GM19099 (cell line): ENCODE measurements around the gene TOPBP1.

Experiments used
- POLR2A ChIP-seq: IDR thresholded peaks from 3 replicates; pipeline ENCODE4 v1.6.1; 2011; ENCODE audit warnings: low read depth; ENCODE audit not compliant: insufficient read length; ENCODE audit errors: extremely low read depth

TOPBP1 gene

DNA sequence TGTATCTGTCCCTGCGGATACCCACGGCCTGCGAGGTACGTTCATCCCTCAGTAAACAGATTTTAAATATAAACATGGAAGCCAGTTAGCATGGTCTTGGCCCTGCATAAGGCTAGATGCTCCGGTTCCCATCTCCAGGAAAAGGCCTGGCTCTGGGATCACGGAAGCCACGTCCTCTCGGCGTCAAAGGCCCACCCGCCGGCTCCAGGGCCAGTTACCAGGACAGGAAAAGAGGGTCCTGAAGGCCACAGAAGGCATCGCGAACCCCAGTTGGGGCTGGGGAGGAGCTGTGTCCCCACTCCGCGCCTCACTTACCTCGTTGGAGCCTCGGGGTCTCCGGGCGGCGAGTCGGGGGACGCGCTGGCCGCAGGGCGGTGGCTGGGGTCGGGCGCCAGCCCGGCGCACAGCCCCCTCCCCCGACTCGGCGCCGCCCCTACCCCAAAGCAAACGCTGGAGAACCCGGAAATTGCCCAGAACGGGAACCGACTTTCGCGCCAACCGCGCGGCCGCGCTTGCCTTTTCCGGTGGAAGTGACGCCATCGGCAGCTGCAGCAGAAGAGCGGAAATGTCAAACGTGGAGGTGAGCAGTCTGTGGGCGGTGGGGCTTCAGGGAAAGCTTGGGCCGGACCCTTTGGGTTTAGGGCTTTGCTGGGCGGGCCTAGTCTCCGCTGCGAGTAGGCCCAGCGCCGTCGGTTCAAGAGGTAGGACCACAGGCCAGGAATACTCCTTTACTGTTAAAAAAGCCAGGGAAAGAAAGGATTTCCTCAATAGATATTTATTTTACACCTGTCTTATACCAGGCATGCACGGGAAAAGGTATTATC lies at the start of gene TOPBP1:
Gene TOPBP1 (minus strand): TSS at position 488 of the 824 bp plus-strand sequence. CDS start 814 bp downstream, outside the sequence.
- TF ChIP-seq POLR2A, result peak; percentile 88

DNA sequence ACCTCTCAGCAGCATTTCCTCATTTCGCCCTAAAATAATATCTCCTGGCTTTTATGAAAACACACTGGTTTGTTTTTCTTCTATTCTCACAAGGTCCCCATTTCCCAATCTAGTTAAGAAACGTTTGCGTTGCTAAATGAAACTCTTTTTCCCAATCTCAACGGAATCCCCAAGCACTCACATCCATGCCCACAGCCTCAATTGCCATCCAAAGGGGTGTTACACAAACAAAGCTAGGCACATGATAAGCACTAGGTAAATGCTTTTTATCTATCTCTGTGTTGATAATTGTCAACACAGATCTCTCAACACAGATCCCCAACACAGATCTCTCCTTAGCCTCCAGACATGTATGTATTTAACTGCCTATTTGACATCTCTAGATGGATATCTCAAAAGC lies 49.3 kb upstream of the TOPBP1 start:
- TF ChIP-seq POLR2A, result no peak

DNA sequence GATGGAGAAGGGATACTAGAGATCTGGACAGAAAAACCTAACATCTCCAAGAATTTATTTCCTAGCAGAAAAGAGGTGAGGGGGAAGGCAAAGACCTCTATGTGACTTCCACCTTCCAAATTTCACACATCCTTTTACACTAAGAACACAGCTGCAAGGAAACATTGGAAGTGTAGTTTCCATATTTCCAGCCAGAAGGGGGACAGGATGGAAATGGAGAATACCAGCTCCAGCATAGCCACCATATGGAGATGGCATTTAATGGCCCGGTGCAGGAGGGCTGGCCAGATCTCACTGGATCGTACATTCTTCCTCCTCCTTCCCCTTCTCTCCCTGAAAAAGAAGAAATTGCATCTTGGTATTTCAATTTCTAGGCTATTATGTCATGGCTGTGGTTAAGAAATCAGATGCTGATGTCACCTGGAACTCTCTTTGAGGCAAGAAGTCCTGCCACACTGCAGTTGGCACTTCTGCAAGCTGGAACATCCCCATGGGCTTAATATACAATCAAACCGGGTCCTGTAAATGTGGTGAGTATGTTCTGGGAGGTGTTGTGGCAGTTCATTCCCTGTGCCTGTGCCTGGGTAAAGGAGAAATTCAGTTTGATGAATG lies 47.5 kb upstream of the TOPBP1 start:
- TF ChIP-seq POLR2A, result no peak

DNA sequence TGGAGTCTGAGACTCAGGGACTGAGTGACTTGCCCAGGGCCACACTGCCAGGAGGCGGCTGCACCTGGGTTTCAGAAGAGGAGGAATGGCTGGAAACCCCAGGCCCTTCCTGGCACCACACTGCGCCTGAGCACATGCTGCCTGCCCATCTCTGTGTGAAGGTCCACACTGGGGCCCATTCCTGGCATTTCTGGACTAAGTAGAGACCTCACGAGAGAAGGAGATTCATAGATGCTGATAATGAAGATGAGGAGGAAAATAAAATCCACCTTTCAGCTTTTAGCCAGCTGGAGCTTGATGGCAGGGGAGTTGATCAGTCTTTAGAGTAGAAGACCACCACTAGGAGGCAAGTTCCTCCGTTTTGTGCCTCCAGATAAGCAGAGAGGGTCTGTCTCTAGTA lies 44.3 kb upstream of the TOPBP1 start:
- no peak for TF ChIP-seq POLR2A

DNA sequence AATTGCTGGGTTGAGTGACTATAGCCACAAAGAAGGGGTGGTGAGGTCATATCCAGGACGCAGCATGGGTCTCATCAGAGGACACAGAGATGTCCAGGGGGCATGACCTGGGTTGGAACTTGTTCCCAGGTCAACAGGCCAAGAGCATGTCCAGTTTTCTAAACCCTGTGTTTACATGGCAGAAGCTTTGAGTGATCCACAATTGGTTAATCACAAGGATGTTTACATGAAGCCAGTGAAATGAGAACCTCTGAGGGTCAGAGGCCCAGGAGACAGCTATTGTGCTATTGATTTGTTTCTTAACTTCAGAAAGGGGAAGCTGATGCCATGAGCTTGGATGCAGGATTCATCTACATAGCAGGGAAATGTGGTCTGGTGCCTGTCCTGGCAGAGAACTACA lies 42.2 kb upstream of the TOPBP1 start:
- TF ChIP-seq POLR2A, result no peak

DNA sequence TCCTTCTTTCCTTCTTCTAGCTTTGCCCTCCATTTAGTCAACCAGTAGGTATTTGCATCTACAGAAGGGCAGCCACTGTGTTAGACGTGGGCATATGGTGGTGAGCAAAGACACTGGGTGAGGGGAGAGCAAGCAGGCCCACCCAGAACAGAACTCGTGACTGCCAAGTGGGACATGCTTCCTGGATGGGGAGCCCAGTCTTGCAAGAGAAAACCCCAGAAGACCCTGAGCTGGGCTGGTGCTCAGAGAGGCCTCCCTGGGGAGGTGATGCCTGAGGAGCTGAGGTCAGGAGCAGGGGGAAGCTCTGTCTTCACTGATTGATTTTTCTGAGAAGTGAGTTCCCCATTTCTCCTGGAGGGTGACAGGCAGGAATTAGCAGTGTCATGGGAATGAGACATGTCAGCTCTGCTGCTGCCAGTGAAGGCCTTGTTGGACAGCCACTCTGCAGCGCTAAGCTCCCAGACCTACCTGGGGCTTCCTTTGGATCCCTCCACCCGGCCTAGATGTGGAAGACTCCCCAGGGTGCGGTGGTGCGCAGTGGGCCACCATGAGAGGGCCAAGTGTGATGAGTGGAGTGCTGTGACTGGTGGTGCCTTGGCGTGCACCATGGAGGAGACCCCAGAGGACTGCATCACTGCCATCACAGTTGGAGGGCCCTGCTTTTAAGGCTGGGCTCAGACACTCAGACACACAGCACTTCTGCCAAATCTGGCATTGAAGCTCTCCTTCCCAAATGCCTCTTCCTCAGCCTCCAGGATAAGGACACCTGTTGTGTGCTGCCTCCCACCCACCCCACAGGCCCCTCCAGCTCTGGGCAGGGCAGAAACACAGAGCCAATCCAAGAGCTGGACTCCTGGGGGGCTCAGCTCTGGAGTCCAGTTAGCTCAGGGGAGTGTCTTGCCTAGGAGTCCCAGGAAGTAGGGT lies 40.0 kb upstream of the TOPBP1 start:
- no peak for TF ChIP-seq POLR2A

DNA sequence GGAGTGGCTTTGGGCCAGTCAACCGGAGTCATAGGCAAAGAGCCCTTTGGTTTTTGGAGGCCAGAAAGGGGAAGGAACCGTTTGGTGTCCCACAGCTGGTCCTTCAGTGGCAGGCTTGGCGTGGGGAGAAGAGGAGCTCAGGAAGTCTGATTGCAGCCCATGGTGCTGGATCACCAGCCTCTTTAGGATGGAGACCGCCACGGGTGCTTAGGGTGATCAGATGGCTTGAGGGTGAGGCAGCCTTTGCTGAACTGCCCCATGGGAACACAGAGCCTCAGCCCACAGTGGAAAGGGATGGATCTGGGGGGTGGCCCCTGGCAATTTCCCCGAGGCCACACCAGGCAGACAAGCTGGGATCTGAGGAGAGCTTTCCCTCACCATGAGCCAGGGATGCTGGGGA lies 38.6 kb upstream of the TOPBP1 start:
- no peak for TF ChIP-seq POLR2A

- TF ChIP-seq POLR2A, result no peak
Measured at GRCh38 chr3:133699903-133700302, 38.2 kb upstream of the TOPBP1 start.

DNA sequence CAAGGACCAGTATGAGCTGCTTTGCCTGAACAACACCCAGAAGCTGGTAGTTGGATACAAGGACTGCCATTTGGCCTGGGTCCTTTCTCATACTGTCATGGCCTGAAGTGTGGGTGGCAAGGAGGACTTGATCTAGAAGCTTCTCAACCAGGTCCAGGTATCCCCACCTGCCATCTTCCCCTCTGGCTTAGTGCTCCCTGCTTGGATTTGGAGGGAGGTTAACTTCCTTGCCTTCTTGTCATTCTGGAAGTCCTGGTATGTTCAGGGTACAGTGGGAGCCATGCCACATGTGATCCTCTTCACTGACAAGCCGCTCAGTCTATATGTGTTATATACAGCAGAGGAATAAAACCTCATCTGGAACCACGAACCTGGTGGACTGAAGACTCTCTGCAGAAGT lies 37.7 kb upstream of the TOPBP1 start:
- no peak for TF ChIP-seq POLR2A

DNA sequence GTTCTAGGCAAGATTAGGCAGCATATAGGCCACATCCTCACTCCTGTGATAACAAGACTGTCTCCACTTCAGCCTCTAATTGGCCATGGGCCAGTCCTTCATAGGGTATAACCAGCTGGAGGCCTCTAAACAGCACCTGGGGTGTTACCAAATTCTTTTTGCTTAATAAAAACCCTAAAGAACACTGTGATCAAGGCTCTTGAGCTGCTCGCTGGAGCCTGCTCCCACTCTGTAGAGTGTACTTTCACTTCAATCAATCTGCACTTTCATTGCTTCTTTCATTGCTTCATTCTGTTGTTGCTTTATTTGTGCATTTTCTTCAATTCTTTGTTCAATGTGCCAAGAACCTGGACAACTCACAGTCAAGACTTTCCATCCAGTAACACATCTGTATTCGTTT lies 36.2 kb upstream of the TOPBP1 start:
- no peak for TF ChIP-seq POLR2A

DNA sequence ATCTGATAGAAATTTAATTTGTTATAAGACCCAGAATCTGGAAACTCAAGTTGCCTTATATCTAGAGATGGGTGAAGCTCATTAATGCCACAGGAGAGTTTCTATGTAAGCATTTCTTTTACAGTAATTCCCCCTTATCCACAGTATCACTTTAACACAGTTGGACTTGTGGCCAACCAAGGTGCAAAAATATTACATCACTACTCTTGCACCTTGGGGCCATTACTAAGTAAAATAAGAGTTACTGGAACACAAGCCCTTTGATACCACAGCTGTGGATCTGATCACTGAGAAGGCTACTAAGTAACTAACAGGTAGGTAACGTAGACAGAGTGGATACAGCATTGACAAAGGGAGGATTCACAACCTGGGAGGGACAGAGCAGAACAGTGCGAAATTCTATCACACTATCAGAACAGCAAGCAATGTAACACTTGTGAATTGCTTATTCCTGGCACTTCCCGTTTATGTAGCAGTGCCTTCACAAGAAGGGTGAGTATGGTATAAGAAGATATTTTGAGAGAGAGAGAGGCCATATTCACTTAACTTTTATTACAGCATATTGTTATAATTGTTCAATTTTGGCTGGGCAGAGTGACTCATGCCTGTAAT lies 33.9 kb upstream of the TOPBP1 start:
- TF ChIP-seq POLR2A, result no peak

DNA sequence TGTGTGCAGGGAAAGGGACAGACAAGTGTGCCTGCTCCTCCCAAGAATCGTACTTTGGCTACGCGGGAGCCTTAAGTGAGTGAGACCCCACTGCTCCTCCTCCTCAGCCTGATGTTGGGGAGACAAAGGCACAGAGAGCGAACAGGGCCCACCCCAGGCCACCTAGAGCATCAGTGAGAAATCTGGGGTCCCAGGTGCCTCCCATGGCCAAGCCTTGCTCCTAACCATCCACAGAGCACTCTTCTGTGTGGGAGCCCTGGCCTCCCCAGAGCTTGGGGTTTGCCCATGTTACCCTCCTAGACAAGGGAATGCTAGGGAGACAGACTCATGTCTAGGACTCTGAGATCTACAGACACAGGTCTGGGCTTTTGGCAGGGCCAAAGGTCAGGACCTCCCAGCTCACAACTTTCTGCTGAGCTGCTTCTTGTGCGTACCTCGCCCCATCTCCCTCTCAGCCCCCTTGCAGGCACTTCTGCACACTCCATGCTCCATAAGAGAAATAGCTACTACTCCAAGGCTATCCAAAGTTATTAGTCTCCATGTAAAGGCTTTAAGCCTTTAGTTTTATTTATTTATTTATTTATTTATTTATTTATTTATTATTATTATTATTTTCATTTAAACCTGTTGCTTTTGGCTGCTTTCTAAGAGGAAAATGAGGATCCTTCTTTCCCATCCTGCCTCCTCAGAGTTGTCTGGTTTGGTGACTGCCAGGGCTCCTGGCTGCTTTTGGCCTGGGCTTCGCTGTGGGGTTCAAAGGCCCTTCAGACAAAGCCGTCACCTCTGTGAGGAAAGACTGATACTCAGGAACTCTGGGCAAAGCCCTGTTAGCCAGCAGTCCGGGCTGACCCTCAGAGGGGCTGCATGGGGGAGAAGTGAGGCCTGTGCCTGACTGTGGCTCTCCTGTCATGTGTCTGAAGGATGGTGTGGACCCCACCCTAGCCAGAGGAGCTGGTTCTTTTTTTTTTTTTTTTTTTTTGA lies 32.8 kb upstream of the TOPBP1 start:
- no peak for TF ChIP-seq POLR2A

DNA sequence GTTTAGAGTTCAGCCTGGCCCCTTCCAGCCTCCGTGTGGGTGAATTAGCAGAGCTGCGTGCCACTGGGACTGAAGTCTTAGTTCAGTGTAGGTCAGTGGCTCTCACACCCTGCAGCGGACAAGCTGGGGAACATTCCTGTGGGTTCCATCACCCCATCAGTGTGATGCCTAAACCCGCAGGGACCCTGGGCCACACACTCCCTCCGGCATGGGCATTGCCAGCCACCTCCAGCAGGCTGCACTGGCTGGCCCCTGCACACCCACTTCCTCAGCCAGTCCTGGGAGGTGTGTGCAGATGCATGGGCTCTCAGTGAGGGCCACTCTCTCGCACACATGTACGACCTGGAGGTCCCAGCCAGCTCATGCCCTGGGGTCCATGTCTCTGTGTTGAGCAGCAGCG lies 32.1 kb upstream of the TOPBP1 start:
- no peak for TF ChIP-seq POLR2A

DNA sequence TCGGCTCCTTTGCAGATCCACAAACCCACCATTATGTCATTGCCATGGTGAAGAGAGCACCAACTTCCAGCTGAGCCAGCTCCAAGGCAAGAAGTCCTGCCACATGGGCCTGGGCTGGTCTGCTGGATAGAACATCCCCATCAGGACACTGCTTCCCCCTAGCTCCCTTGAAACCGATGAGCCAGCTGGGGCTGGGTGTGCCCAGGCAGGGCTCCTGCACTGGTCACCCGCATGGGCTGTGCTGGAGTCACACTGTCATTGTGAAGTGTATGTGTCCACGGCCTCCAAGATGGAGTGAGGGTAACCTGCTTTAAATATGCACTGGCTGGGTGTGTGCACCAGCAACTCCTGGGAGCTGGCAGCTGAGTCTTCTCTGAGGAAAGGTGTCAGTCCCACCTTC lies 31.0 kb upstream of the TOPBP1 start:
- TF ChIP-seq POLR2A, result no peak

- no peak for TF ChIP-seq POLR2A
Measured at GRCh38 chr3:133691273-133692107, 29.7 kb upstream of the TOPBP1 start.
